MM.1S (cell line): ENCODE results near the gene BCL7B.

ENCODE experiments used
- CTCF ChIP-seq: fragments of 300-600 bp; sonication (generic); IDR thresholded peaks from 2 replicates; pipeline ENCODE4 v1.5.1; 2016; ENCODE audit warnings: antibody characterized with exemption, low read length, mixed read lengths
- EZH2 ChIP-seq: fragments of 300-600 bp; sonication (generic); optimal IDR thresholded peaks from 2 replicates; pipeline ENCODE3; 2017; ENCODE audit warnings: low read depth, mild to moderate bottlenecking, antibody characterized with exemption, low read length, mixed read lengths

GRCh38 chr7:73512018-73512780, 45.3 kb downstream of the BCL7B start:
- TF ChIP-seq CTCF (no peak), EZH2 (no peak)
